ENCODE results near the gene TCHH.

Gene TCHH

DNA sequence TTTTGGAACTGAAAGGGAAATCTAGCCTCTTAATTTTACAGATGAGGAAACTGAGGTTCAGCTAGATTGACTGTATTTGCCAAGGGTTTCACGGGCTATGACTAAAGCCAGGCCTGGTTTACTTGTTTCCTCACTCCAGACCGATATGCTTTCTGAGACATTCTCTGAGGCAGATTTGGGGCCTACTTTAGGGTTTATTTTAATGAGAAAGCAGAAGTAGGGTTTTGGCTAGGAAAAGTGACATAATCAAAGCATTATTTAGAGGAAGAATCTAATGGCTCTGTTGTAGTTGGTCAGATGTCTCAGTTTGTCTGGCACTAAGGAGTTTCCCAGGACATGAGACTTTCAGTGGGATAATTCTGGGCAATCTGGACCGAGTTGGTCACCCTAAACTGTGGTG lies 45.3 kb upstream of the TCHH start:
- Histone ChIP-seq H3K9ac (ENCODE audit: low read depth, low read length, poor library complexity, severe bottlenecking) (no peak overlapping the region), H4K20me1 (ENCODE audit: insufficient read depth, low read length, poor library complexity, severe bottlenecking) (no peaks in the 10 kb centered on the region), H3F3A (ENCODE audit: low read depth) (no peaks in the 10 kb centered on the region), H3K9me3 (ENCODE audit: insufficient read depth, low read depth, low read length) (no peaks in the 10 kb centered on the region), H3K4me1 (ENCODE audit: insufficient read depth, low read length, poor library complexity, severe bottlenecking) (peaks cover 17% of the 10 kb centered on the region), H3K4me2 (ENCODE audit: low read depth, low read length, poor library complexity, severe bottlenecking) (no peak overlapping the region), H3K27me3 (ENCODE audit: insufficient read depth, low read length, poor library complexity, severe bottlenecking) (no peaks in the 10 kb centered on the region), H2AFZ (ENCODE audit: low read length) (no peak overlapping the region), H3K79me2 (ENCODE audit: insufficient read depth, low read length) (no peaks in the 10 kb centered on the region), H3K9me2 (replicated peaks; ENCODE audit: low read depth, low read length) (no peaks in the 10 kb centered on the region), H3K36me3 (ENCODE audit: insufficient read depth, low read length) (no peaks in the 10 kb centered on the region), H3K4me3 (ENCODE audit: low read length, poor library complexity, severe bottlenecking) (no peak overlapping the region)
- TF ChIP-seq CTCF (conservative IDR thresholded peaks at IDR 0.05; ENCODE audit: low read length): no peak
- TF ChIP-seq EZH2phosphoT487 (IDR thresholded peaks at IDR 0.05; ENCODE audit: borderline replicate concordance): no peak

- Histone ChIP-seq H2AFZ (ENCODE audit: low read length) (no peak within 1 kb of the TSS), H3K79me2 (ENCODE audit: insufficient read depth, low read length) (no peaks in the 10 kb centered on the region), H3K4me3 (ENCODE audit: low read length, poor library complexity, severe bottlenecking) (no peak within 1 kb of the TSS), H4K20me1 (ENCODE audit: insufficient read depth, low read length, poor library complexity, severe bottlenecking) (no peaks in the 10 kb centered on the region), H3K9ac (ENCODE audit: low read depth, low read length, poor library complexity, severe bottlenecking) (no peak within 1 kb of the TSS), H3K9me2 (replicated peaks; ENCODE audit: low read depth, low read length) (no peaks in the 10 kb centered on the region), H3K4me1 (ENCODE audit: insufficient read depth, low read length, poor library complexity, severe bottlenecking) (peaks cover 19% of the 10 kb centered on the region), H3K27me3 (ENCODE audit: insufficient read depth, low read length, poor library complexity, severe bottlenecking) (no peaks in the 10 kb centered on the region), H3K9me3 (ENCODE audit: insufficient read depth, low read depth, low read length) (no peaks in the 10 kb centered on the region), H3K4me2 (ENCODE audit: low read depth, low read length, poor library complexity, severe bottlenecking) (peak within 1 kb of the TSS; percentile 12), H3K36me3 (ENCODE audit: insufficient read depth, low read length) (no peaks in the 10 kb centered on the region), H3F3A (ENCODE audit: low read depth) (no peaks in the 10 kb centered on the region)
- TF ChIP-seq CTCF (conservative IDR thresholded peaks at IDR 0.05; ENCODE audit: low read length): no peak
- no peak for TF ChIP-seq EZH2phosphoT487 (IDR thresholded peaks at IDR 0.05; ENCODE audit: borderline replicate concordance)
Observed at GRCh38 chr1:152159144-152159543, 43.9 kb upstream of the TCHH start, which contains the start of gene RPTN. RPTN (minus strand) TSS chr1:152159228; CDS start chr1:152157889, 1,339 bp downstream.

DNA sequence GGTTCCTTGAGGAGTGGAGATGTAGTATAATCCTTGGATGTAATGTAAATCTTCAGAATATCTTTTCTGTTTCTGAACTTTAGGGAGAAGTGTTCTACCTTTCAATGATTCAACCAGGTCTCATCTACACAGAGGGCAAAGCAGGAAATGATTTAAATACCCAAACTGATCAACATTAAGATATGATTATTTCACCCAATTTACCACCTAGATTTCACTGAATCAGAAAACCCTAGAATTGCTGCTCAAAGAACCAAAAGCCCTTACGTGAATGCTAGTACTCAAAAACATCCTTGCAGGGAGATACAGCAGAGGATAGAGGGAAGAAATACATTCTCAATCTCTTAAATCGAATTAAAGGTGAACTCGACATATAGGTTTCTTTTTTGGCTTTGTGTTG lies 38.8 kb upstream of the TCHH start:
- Histone ChIP-seq H3K79me2 (ENCODE audit: insufficient read depth, low read length) (no peaks in the 10 kb centered on the region), H3K4me1 (ENCODE audit: insufficient read depth, low read length, poor library complexity, severe bottlenecking) (peaks cover 21% of the 10 kb centered on the region), H3F3A (ENCODE audit: low read depth) (no peaks in the 10 kb centered on the region), H3K9ac (ENCODE audit: low read depth, low read length, poor library complexity, severe bottlenecking) (no peak overlapping the region), H3K9me2 (replicated peaks; ENCODE audit: low read depth, low read length) (no peaks in the 10 kb centered on the region), H2AFZ (ENCODE audit: low read length) (no peak overlapping the region), H3K4me2 (ENCODE audit: low read depth, low read length, poor library complexity, severe bottlenecking) (no peak overlapping the region), H4K20me1 (ENCODE audit: insufficient read depth, low read length, poor library complexity, severe bottlenecking) (no peaks in the 10 kb centered on the region), H3K4me3 (ENCODE audit: low read length, poor library complexity, severe bottlenecking) (no peak overlapping the region), H3K27me3 (ENCODE audit: insufficient read depth, low read length, poor library complexity, severe bottlenecking) (no peaks in the 10 kb centered on the region), H3K36me3 (ENCODE audit: insufficient read depth, low read length) (no peaks in the 10 kb centered on the region), H3K9me3 (ENCODE audit: insufficient read depth, low read depth, low read length) (no peaks in the 10 kb centered on the region)
- TF ChIP-seq CTCF (conservative IDR thresholded peaks at IDR 0.05; ENCODE audit: low read length) (no peak), EZH2phosphoT487 (IDR thresholded peaks at IDR 0.05; ENCODE audit: borderline replicate concordance) (no peak)

Measured in Loucy (cell line).